K562 (cell line): ENCODE measurements around the gene TRRAP. TPM values are rescaled to one million over a fixed set of nuclear protein-coding genes. Genes with fewer than 3 reads are reported as not detected.

ENCODE experiments used
- ESRRB ChIP-seq: fragments of 250-450 bp; sonication (Bioruptor Pico); IDR thresholded peaks from 2 replicates; pipeline ENCODE4 v1.5.0; 2020; ENCODE audit warnings: mild to moderate bottlenecking, moderate library complexity, borderline replicate concordance
- GTF2E2 ChIP-seq: fragments of 200-800 bp; sonication (Bioruptor generic); IDR thresholded peaks from 2 replicates; pipeline ENCODE4 v1.6.1; 2016; ENCODE audit warnings: missing genetic modification characterization, missing compliant biosample characterization
- NCOR1 ChIP-seq: fragments of 450-650 bp; IDR thresholded peaks from 2 replicates; pipeline ENCODE4 v1.6.1; 2016; ENCODE audit warnings: mild to moderate bottlenecking, moderate library complexity
- NFE2L1 ChIP-seq: fragments of 450-650 bp; IDR thresholded peaks from 2 replicates; pipeline ENCODE4 v1.6.1; 2016; ENCODE audit warnings: missing genetic modification characterization, low read depth, mild to moderate bottlenecking, missing compliant biosample characterization, moderate library complexity, borderline replicate concordance
- TRIM24 ChIP-seq, 2 experiments: fragments of 450-650 bp; IDR thresholded peaks; 2 replicates each; pipeline ENCODE4 v1.6.1; 2016
- ZNF134 ChIP-seq: fragments of 250-450 bp; sonication (Bioruptor Pico); conservative IDR thresholded peaks from 2 replicates; pipeline ENCODE4 v1.4.0; 2020
- ZNF274 ChIP-seq: IDR thresholded peaks from 2 replicates; pipeline ENCODE4 v1.6.1; 2011; ENCODE audit warnings: low read depth, mild to moderate bottlenecking, low read length, moderate library complexity, borderline replicate concordance
- ZNF561 ChIP-seq: fragments of 450-650 bp; formaldehyde crosslinking; conservative IDR thresholded peaks from 2 replicates; pipeline ENCODE4 v1.4.0; 2020; ENCODE audit warnings: mild to moderate bottlenecking, moderate library complexity
- polyA plus RNA-seq, 8 experiments: library from polyadenylated mRNA; depleted of rRNA in 4 of 8; stranded (reverse) in 5 of 8; unstranded in 3 of 8; fragments of >200 nt; fragmentation: Nextera tagmentation in 2 of 8; fragmentation: Illumina TruSeq in 1 of 8; extraction: Ambion mirVana in 2 of 8; extraction: Trizol in 1 of 8; gene quantifications; 2 replicates each; pipeline versions ENCODE4 v1.2.1 to v1.2.3, GENCODE V29; 2011 to 2014; ENCODE audit warnings: inconsistent platforms in 1 of 8, missing spikeins in 1 of 8
- total RNA-seq, 7 experiments: library from RNA; depleted of rRNA in 6 of 7; stranded (reverse); fragments of >200 nt in 6 of 7; fragmentation: Illumina TruSeq in 2 of 7; extraction: Trizol in 2 of 7; gene quantifications; 2 replicates each; pipeline versions ENCODE4 v1.2.1 to v1.2.3, GENCODE V29; 2011 to 2021; ENCODE audit warnings: low replicate concordance in 1 of 7
- TF ChIP-seq, protein P1 (sequence below), 2 experiments: fragments of 450-650 bp; IDR thresholded peaks; 2 replicates each; pipeline ENCODE4 v1.6.1; 2016; ENCODE audit warnings: mild to moderate bottlenecking in 2 of 2, borderline replicate concordance in 1 of 2, low read depth in 1 of 2, moderate library complexity in 1 of 2
- TF ChIP-seq, protein P2 (sequence below): IDR thresholded peaks from 3 replicates; pipeline ENCODE4 v1.6.1; 2011; ENCODE audit warnings: borderline replicate concordance, mild to moderate bottlenecking, moderate library complexity; ENCODE audit not compliant: insufficient read length; ENCODE audit errors: extremely low read depth
- TF ChIP-seq, protein P3 (sequence below): fragments of 450-650 bp; IDR thresholded peaks from 2 replicates; pipeline ENCODE4 v1.6.1; 2016

Gene TRRAP
- total and polyA plus RNA-seq, 9 of the 15 experiments (the other 6 are each of a cell fraction or from before 2014, with no cell fraction given) = 1.3 to 47.2 (median 9.7) TPM

DNA sequence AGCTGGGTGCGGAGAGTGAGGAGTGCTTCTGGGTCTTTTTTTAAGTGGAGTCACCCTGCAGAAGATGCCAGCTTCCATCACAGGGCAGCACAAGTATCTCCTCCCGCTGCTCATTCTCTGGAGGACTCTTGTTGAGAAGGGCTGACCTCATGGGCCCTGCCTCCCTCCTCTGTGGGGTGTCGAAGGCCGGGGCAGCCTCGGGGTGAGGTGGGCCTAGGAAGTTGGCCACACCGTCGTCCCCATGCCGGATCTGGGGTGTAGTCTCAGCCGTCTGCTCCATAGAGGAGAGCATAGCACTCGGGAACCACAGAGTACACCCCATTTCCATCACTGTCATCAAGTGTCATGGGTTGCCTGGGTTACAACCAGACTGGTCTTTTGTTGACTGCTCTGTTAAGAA, 85.0 kb downstream of the TRRAP start (continued):
- TF ChIP-seq, protein P1, sequence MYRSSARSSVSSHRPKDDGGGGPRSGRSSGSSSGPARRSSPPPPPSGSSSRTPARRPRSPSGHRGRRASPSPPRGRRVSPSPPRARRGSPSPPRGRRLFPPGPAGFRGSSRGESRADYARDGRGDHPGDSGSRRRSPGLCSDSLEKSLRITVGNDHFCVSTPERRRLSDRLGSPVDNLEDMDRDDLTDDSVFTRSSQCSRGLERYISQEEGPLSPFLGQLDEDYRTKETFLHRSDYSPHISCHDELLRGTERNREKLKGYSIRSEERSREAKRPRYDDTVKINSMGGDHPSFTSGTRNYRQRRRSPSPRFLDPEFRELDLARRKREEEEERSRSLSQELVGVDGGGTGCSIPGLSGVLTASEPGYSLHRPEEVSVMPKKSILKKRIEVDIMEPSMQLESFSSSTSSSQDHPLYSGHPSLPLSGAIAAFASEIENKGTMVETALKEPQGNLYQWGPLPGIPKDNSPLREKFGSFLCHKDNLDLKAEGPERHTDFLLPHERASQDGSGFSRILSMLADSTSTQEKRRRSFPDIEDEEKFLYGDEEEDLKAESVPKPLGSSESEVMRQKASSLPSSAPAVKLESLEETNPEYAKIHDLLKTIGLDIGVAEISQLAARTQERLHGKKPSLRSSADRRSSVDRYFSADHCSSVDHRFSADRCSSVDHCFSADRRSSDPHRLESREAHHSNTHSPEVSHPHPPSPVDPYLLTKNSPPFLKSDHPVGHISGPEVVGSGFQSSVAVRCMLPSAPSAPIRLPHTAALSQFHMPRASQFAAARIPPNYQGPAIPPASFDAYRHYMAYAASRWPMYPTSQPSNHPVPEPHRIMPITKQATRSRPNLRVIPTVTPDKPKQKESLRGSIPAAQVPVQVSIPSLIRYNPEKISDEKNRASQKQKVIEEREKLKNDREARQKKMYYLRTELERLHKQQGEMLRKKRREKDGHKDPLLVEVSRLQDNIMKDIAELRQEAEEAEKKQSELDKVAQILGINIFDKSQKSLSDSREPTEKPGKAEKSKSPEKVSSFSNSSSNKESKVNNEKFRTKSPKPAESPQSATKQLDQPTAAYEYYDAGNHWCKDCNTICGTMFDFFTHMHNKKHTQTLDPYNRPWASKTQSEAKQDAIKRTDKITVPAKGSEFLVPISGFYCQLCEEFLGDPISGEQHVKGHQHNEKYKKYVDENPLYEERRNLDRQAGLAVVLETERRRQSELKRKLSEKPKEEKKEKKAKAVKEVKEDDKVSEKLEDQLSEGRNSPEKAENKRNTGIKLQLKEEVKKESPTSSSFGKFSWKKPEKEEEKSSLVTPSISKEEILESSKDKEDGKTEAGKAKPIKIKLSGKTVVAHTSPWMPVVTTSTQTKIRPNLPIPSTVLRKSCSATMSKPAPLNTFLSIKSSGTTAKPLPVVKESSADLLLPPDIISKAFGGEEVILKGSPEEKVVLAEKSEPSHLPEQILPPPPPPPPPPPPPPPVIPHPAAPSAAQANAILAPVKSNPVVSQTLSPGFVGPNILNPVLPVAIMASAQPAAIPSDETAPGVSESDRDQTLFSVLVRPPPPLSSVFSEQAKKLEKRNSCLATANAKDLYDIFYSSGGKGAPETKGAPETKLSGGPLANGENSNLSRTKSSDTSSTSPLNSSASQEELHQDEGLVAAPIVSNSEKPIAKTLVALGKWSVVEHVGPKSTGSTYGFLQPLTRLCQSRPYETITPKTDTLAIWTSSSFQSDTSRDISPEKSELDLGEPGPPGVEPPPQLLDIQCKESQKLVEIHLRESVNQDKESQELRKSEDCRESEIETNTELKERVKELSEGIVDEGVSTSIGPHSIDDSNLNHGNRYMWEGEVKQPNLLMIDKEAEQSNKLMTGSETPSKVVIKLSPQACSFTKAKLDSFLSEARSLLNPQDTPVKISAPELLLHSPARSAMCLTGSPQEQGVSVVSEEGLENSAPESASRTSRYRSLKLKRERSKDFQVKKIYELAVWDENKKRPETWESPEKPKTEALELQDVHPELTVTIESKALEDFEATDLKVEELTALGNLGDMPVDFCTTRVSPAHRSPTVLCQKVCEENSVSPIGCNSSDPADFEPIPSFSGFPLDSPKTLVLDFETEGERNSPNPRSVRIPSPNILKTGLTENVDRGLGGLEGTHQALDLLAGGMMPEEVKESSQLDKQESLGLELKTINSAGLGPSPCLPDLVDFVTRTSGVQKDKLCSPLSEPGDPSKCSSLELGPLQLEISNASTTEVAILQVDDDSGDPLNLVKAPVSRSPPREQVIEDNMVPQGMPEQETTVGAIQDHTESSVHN (IDR thresholded peaks at IDR 0.05; ENCODE audit: borderline replicate concordance in 1 of 2, low read depth in 1 of 2) = no peak
- TF ChIP-seq, protein P2, sequence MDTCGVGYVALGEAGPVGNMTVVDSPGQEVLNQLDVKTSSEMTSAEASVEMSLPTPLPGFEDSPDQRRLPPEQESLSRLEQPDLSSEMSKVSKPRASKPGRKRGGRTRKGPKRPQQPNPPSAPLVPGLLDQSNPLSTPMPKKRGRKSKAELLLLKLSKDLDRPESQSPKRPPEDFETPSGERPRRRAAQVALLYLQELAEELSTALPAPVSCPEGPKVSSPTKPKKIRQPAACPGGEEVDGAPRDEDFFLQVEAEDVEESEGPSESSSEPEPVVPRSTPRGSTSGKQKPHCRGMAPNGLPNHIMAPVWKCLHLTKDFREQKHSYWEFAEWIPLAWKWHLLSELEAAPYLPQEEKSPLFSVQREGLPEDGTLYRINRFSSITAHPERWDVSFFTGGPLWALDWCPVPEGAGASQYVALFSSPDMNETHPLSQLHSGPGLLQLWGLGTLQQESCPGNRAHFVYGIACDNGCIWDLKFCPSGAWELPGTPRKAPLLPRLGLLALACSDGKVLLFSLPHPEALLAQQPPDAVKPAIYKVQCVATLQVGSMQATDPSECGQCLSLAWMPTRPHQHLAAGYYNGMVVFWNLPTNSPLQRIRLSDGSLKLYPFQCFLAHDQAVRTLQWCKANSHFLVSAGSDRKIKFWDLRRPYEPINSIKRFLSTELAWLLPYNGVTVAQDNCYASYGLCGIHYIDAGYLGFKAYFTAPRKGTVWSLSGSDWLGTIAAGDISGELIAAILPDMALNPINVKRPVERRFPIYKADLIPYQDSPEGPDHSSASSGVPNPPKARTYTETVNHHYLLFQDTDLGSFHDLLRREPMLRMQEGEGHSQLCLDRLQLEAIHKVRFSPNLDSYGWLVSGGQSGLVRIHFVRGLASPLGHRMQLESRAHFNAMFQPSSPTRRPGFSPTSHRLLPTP = no peak
- no peak for TF ChIP-seq ZNF134 (CRISPR knock-in tag)
- no peak for TF ChIP-seq NFE2L1 (tag)
- TF ChIP-seq ESRRB (CRISPR knock-in tag) = no peak
- no peak for TF ChIP-seq GTF2E2 (tag)
- no peak for TF ChIP-seq TRIM24 (IDR thresholded peaks at IDR 0.05)
- no peak for TF ChIP-seq ZNF561
- no peak for TF ChIP-seq ZNF274
- TF ChIP-seq, protein P3, sequence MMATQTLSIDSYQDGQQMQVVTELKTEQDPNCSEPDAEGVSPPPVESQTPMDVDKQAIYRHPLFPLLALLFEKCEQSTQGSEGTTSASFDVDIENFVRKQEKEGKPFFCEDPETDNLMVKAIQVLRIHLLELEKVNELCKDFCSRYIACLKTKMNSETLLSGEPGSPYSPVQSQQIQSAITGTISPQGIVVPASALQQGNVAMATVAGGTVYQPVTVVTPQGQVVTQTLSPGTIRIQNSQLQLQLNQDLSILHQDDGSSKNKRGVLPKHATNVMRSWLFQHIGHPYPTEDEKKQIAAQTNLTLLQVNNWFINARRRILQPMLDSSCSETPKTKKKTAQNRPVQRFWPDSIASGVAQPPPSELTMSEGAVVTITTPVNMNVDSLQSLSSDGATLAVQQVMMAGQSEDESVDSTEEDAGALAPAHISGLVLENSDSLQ = no peak
- TF ChIP-seq NCOR1 = no peak
